Measurements from ENCODE around the gene NPIPB6.

DNA sequence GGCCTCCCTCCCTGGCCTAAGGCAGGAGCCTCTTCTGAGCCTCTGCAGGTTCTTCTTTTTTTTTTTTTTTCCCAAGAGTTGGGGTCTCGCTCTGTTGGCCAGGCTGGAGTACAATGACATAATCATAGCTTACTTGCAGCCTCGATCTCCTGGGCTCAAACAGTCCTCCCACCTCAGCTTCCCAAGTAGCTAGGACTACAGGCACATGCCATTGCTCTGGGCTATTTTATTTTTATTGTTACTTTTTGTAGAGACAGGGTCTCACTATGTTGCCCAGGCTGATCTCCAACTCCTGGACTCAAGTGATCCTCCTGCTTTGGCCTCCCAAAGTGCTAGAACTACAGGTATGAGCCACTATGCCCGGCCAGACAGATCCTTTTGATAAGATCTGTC lies 38.4 kb downstream of the NPIPB6 start:
- TF ChIP-seq EZH2 (optimal IDR thresholded peaks at IDR 0.05; ENCODE audit: low read depth, low read length) (no peak), EZH2phosphoT487 (IDR thresholded peaks at IDR 0.05; ENCODE audit: low read length) (no peak)
- TF ChIP-seq, protein P1, sequence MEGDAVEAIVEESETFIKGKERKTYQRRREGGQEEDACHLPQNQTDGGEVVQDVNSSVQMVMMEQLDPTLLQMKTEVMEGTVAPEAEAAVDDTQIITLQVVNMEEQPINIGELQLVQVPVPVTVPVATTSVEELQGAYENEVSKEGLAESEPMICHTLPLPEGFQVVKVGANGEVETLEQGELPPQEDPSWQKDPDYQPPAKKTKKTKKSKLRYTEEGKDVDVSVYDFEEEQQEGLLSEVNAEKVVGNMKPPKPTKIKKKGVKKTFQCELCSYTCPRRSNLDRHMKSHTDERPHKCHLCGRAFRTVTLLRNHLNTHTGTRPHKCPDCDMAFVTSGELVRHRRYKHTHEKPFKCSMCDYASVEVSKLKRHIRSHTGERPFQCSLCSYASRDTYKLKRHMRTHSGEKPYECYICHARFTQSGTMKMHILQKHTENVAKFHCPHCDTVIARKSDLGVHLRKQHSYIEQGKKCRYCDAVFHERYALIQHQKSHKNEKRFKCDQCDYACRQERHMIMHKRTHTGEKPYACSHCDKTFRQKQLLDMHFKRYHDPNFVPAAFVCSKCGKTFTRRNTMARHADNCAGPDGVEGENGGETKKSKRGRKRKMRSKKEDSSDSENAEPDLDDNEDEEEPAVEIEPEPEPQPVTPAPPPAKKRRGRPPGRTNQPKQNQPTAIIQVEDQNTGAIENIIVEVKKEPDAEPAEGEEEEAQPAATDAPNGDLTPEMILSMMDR (IDR thresholded peaks at IDR 0.05; ENCODE audit: low read length) = no peak
